Hepatocyte (in vitro differentiated cells): ENCODE data around the gene HOXA11.

ENCODE experiments used
- EZH2 ChIP-seq: fragments of 200-600 bp; sonication (generic); IDR thresholded peaks from 2 replicates; pipeline ENCODE4 v1.6.1; 2016; ENCODE audit warnings: antibody characterized with exemption, mild to moderate bottlenecking, borderline replicate concordance
- EZH2phosphoT487 ChIP-seq: fragments of 200-600 bp; sonication (generic); IDR thresholded peaks from one replicate; pipeline ENCODE4 v1.6.1; 2018; ENCODE audit warnings: antibody characterized with exemption, mild to moderate bottlenecking, low read depth, moderate library complexity; ENCODE audit not compliant: unreplicated experiment, severe bottlenecking
- TF ChIP-seq, protein P1 (sequence below): fragments of 200-600 bp; sonication (generic); IDR thresholded peaks from 2 replicates; pipeline ENCODE4 v1.5.1; 2016; ENCODE audit warnings: antibody characterized with exemption, mild to moderate bottlenecking; ENCODE audit not compliant: poor library complexity

DNA sequence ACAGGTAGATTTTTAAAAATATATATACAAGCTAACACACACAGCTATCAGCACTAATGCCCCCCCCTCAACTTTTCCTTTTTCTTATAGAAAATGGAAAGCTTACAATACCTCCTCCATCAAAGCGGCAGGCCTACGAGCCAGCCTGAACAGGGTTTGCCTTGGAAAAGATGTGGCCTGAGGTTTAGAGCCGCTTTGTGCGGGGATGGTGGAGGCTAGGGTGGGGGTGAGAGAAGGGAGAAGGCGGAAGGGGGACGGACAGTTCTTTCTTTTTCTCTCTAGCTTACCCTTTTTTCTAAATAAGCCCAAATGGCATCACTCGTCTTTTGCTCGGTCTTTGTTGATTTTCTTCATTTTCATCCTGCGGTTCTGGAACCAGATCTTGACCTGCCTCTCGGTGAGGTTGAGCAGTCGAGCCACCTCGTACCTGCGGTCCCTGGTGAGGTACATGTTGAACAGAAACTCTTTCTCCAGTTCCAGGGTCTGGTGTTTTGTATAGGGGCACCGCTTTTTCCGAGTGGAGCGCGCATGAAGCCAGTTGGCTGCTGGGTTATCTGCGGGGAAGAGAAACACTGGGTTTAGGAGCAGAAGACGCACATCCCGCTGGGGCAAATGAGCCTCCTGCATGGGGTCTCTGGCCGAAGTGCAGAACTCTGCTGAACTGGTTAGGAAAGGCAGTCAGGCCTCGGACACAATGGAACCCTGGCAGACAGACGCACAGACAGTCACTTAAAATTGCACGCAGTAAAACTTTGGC is 21.6 kb downstream of the HOXA11 start:
- TF ChIP-seq, protein P1, sequence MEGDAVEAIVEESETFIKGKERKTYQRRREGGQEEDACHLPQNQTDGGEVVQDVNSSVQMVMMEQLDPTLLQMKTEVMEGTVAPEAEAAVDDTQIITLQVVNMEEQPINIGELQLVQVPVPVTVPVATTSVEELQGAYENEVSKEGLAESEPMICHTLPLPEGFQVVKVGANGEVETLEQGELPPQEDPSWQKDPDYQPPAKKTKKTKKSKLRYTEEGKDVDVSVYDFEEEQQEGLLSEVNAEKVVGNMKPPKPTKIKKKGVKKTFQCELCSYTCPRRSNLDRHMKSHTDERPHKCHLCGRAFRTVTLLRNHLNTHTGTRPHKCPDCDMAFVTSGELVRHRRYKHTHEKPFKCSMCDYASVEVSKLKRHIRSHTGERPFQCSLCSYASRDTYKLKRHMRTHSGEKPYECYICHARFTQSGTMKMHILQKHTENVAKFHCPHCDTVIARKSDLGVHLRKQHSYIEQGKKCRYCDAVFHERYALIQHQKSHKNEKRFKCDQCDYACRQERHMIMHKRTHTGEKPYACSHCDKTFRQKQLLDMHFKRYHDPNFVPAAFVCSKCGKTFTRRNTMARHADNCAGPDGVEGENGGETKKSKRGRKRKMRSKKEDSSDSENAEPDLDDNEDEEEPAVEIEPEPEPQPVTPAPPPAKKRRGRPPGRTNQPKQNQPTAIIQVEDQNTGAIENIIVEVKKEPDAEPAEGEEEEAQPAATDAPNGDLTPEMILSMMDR = no peak
- TF ChIP-seq EZH2phosphoT487 (no peak), EZH2 (no peak)
